Naive B cell (primary cell): Measurements from ENCODE around the gene CDC73. TPM values are rescaled to one million over a fixed set of nuclear protein-coding genes. Genes with fewer than 3 reads are reported as not detected.

ENCODE experiments used
- ATAC-seq, 2 donors: fragments of 150-1000 bp; cut with Tn5 transposase; 2 replicates each; pipeline ENCODE4 v1.10.0; 2021; ENCODE audit warnings: low read depth in 2 of 2, mild to moderate bottlenecking in 2 of 2, moderate library complexity in 2 of 2
- DNase-seq: peaks from one replicate; pipeline ENCODE4 v3.0.0; 2022
- H3K27ac Mint-ChIP-seq, 6 donors: one replicate each; pipeline ENCODE4 v1.8.0; 2020 to 2022; ENCODE audit warnings: mild to moderate bottlenecking in 6 of 6, mixed read lengths in 6 of 6, moderate library complexity in 5 of 6, inconsistent platforms in 2 of 6
- H3K27me3 Mint-ChIP-seq, 3 donors: one replicate each; pipeline ENCODE4 v1.8.0; 2021 to 2022; ENCODE audit warnings: mixed read lengths in 3 of 3, mild to moderate bottlenecking in 1 of 3
- H3K36me3 Mint-ChIP-seq, 2 donors: one replicate each; pipeline ENCODE4 v1.8.0; 2020 to 2022; ENCODE audit warnings: mixed read lengths in 2 of 2, inconsistent platforms in 1 of 2, mild to moderate bottlenecking in 1 of 2
- H3K4me1 Mint-ChIP-seq, 3 donors: one replicate each; pipeline ENCODE4 v1.8.0; 2020 to 2022; ENCODE audit warnings: mixed read lengths in 3 of 3, inconsistent platforms in 1 of 3, mild to moderate bottlenecking in 1 of 3, moderate library complexity in 1 of 3
- H3K4me3 Mint-ChIP-seq, 8 donors: one replicate each; pipeline ENCODE4 v1.8.0; 2020 to 2022; ENCODE audit warnings: mild to moderate bottlenecking in 8 of 8, mixed read lengths in 8 of 8, moderate library complexity in 8 of 8, inconsistent platforms in 2 of 8
- H3K9me3 Mint-ChIP-seq, 7 donors: one replicate each; pipeline ENCODE4 v1.8.0; 2020 to 2022; ENCODE audit warnings: mixed read lengths in 7 of 7, mild to moderate bottlenecking in 5 of 7, inconsistent platforms in 2 of 7, moderate library complexity in 1 of 7
- polyA plus RNA-seq, 6 donors: library from polyadenylated mRNA; unstranded; fragments of 300-500 nt; fragmentation: Illumina TruSeq; gene quantifications; one replicate each; pipeline ENCODE4 v1.2.3, GENCODE V29; 2021; ENCODE audit warnings: low read depth in 6 of 6

CDC73 gene
- polyA plus RNA-seq = 10 to 100 TPM; 49.0 to 78.3 (median 62.7) TPM

- H3K36me3 Mint-ChIP-seq = peaks cover 0 to 4% of the 10 kb centered on the region in 2 donors
- peaks cover 12 to 43% (median 36%) of the 10 kb centered on the region in 3 donors for H3K4me1 Mint-ChIP-seq
- H3K9me3 Mint-ChIP-seq = no peaks in the 10 kb centered on the region
- DNase-seq = peak; percentile 99
- no peaks in the 10 kb centered on the region for H3K27me3 Mint-ChIP-seq
- H3K4me3 Mint-ChIP-seq = peak within 1 kb of the TSS; percentile 87 to 99 (median 97)
- ATAC-seq = peak; percentile 86 to 89
- H3K27ac Mint-ChIP-seq = peak within 1 kb of the TSS; percentile 95 to 99 (median 98)
Measured at GRCh38 chr1:193121616-193122593, at the start of gene CDC73. Gene CDC73, plus strand, starts transcription at chr1:193122031. Its CDS starts 170 bp downstream, at chr1:193122201.

DNA sequence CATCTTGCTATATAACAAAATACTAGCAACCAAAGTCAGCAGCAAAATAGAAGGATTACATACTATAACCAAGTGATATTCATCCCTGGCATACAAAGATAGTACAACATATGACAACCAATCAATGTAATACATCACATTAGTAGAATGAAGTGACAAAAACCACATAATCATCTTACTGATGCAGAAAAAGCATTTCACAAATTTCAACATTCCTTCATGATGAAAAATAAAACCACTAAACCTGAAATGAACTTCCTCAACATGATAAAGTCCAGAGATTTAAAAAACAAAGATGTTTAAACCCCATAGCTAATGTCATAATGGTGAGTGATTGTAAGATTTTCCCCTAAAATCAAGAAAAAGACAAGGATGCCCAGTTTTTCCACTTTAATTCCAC, 43.8 kb upstream of the CDC73 start:
- ATAC-seq (no peak), DNase-seq (no peak)
- Mint-ChIP-seq H3K4me1 (no peaks in the 10 kb centered on the region), H3K36me3 (peaks cover 15 to 20% of the 10 kb centered on the region in 2 donors), H3K27me3 (no peaks in the 10 kb centered on the region), H3K4me3 (no peak overlapping the region), H3K9me3 (no peaks in the 10 kb centered on the region), H3K27ac (no peak overlapping the region)

GRCh38 chr1:193079187-193079586, 42.6 kb upstream of the CDC73 start:
- no peak for DNase-seq
- Mint-ChIP-seq H3K36me3 (peaks cover 15 to 23% of the 10 kb centered on the region in 2 donors), H3K4me3 (no peak overlapping the region), H3K27me3 (no peaks in the 10 kb centered on the region), H3K4me1 (no peaks in the 10 kb centered on the region), H3K9me3 (no peaks in the 10 kb centered on the region), H3K27ac (no peak overlapping the region)
- no peak for ATAC-seq

- Mint-ChIP-seq H3K27me3 (no peaks in the 10 kb centered on the region), H3K36me3 (peaks cover 7 to 18% of the 10 kb centered on the region in 2 donors), H3K27ac (peak overlapping the region in 1 of 6 donors; percentile 73), H3K4me3 (no peak overlapping the region), H3K4me1 (no peaks in the 10 kb centered on the region), H3K9me3 (no peaks in the 10 kb centered on the region)
- ATAC-seq (peak in 1 of 2 donors; percentile 43), DNase-seq (no peak)
Measured at GRCh38 chr1:193083365-193084088, 38.3 kb upstream of the CDC73 start.

GRCh38 chr1:193085263-193085662, 36.6 kb upstream of the CDC73 start:
- Mint-ChIP-seq H3K4me3 (no peak overlapping the region), H3K36me3 (peaks cover 7 to 14% of the 10 kb centered on the region in 2 donors), H3K9me3 (no peaks in the 10 kb centered on the region), H3K4me1 (no peaks in the 10 kb centered on the region), H3K27ac (peak overlapping the region in 1 of 6 donors; percentile 51), H3K27me3 (no peaks in the 10 kb centered on the region)
- ATAC-seq (no peak), DNase-seq (no peak)

GRCh38 chr1:193086342-193086741, 35.5 kb upstream of the CDC73 start:
- DNase-seq = no peak
- no peaks in the 10 kb centered on the region for H3K27me3 Mint-ChIP-seq
- no peaks in the 10 kb centered on the region for H3K4me1 Mint-ChIP-seq
- peak overlapping the region in 1 of 6 donors; percentile 61 for H3K27ac Mint-ChIP-seq
- no peaks in the 10 kb centered on the region for H3K9me3 Mint-ChIP-seq
- H3K4me3 Mint-ChIP-seq = no peak overlapping the region
- ATAC-seq = no peak
- H3K36me3 Mint-ChIP-seq = peaks cover 0 to 14% of the 10 kb centered on the region in 2 donors

GRCh38 chr1:193087893-193088292, 33.9 kb upstream of the CDC73 start:
- H3K27me3 Mint-ChIP-seq = no peaks in the 10 kb centered on the region
- H3K9me3 Mint-ChIP-seq = no peaks in the 10 kb centered on the region
- H3K4me1 Mint-ChIP-seq = no peaks in the 10 kb centered on the region
- peak overlapping the region in 1 of 6 donors; percentile 72 for H3K27ac Mint-ChIP-seq
- ATAC-seq (no peak), DNase-seq (no peak)
- H3K36me3 Mint-ChIP-seq = peaks cover 0 to 11% of the 10 kb centered on the region in 2 donors
- no peak overlapping the region for H3K4me3 Mint-ChIP-seq

GRCh38 chr1:193090865-193091264, 31.0 kb upstream of the CDC73 start:
- no peak for ATAC-seq
- no peak overlapping the region for H3K4me3 Mint-ChIP-seq
- no peak overlapping the region for H3K27ac Mint-ChIP-seq
- DNase-seq = no peak
- no peaks in the 10 kb centered on the region for H3K27me3 Mint-ChIP-seq
- H3K4me1 Mint-ChIP-seq = no peaks in the 10 kb centered on the region
- no peaks in the 10 kb centered on the region for H3K36me3 Mint-ChIP-seq
- no peaks in the 10 kb centered on the region for H3K9me3 Mint-ChIP-seq

DNA sequence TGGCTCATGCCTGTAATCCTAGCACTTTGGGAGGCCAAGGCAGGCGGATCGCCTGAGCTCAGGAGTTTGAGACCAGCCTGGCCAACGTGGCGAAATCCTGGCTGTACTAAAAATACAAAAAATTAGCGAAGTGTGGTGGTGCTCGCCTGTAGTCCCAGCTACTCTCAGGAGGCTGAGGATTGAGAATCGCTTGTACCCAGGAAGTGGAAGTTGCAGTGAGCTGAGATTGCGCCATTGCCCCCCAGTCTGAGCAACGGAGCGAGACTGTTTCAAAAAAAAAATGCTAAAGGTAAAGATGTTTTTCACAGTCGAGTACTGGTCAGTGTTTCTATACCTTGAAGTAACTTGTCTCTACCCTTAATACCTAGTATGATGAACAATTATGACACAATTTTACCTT, 27.7 kb upstream of the CDC73 start:
- Mint-ChIP-seq H3K9me3 (no peaks in the 10 kb centered on the region), H3K4me3 (no peak overlapping the region), H3K4me1 (no peaks in the 10 kb centered on the region), H3K27me3 (no peaks in the 10 kb centered on the region), H3K36me3 (peaks cover 0 to 6% of the 10 kb centered on the region in 2 donors), H3K27ac (no peak overlapping the region)
- DNase-seq (no peak), ATAC-seq (no peak)

DNA sequence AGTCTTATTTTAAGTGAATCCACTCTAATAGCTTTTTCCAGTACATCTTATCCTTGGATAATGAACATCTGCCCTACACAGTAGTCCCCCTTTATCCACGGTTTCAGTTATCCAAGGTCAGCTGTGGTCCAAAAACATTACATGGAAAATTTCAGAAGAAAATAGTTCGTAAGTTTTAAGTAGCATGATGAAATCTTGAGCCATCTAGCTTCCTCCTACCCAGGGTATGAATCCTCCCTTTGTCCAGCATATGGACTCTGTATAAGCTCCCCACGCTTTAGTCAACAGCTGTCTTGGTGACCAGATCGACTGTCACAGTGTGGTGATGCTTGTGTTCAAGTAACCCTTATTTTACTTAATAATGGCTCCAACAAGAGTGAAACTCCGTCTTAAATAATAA, 19.2 kb upstream of the CDC73 start:
- Mint-ChIP-seq H3K36me3 (peaks cover 0 to 6% of the 10 kb centered on the region in 2 donors), H3K4me1 (peaks cover 19 to 25% (median 20%) of the 10 kb centered on the region in 3 donors), H3K27ac (no peak overlapping the region), H3K27me3 (no peaks in the 10 kb centered on the region), H3K9me3 (no peaks in the 10 kb centered on the region), H3K4me3 (peak overlapping the region in 1 of 8 donors; percentile 95)
- ATAC-seq (no peak), DNase-seq (no peak)

DNA sequence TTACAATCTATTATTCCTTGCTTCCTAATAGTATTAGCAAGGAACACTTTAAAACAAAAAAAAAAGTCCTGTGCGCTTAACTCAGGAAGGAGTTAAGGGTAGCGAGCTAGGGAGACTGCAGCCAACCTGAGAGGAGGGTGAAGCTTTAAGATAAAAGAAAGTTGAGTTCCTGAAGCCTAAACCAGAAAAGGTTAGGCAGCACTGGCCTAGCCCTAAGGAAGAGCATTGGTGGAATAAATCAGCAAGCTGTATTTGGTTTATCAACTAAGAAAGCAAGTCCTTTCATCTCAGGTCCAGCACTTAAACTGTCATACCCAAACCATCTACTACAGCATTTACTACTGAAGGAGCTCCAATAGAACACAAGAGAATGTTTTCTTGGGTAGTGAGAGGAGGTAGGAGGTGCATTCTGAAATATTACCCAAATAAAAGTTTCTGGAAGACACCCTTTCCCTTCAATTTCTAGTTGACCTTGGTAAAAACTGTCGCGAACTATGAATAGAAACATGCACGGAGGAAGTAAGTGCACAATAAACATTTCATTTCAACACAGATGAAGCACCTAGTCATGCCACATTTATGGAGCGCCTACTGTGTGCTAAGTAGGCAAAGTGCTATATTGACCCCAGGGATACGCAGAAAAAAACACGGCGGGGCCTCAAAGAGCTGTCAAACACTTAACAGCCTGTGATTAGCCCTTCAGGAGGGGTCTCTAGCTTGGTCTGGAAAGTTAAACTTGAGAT, 17.9 kb upstream of the CDC73 start:
- peaks cover 19 to 25% (median 20%) of the 10 kb centered on the region in 3 donors for H3K4me1 Mint-ChIP-seq
- H3K9me3 Mint-ChIP-seq = no peaks in the 10 kb centered on the region
- ATAC-seq = no peak
- peaks cover 0 to 6% of the 10 kb centered on the region in 2 donors for H3K36me3 Mint-ChIP-seq
- peaks cover 0 to 4% (median 0%) of the 10 kb centered on the region in 3 donors for H3K27me3 Mint-ChIP-seq
- H3K4me3 Mint-ChIP-seq = peak overlapping the region; percentile 87 to 97 (median 95)
- H3K27ac Mint-ChIP-seq = peak overlapping the region in 1 of 6 donors; percentile 63
- DNase-seq = no peak

- DNase-seq (no peak), ATAC-seq (peak; percentile 35 to 41)
- Mint-ChIP-seq H3K4me1 (peaks cover 19 to 25% (median 20%) of the 10 kb centered on the region in 3 donors), H3K4me3 (peak overlapping the region; percentile 87 to 97 (median 95)), H3K27ac (peak overlapping the region in 4 of 6 donors; percentile 44 to 97 (median 70)), H3K27me3 (peaks cover 0 to 4% (median 0%) of the 10 kb centered on the region in 3 donors), H3K9me3 (no peaks in the 10 kb centered on the region), H3K36me3 (peaks cover 0 to 6% of the 10 kb centered on the region in 2 donors)
Measured at GRCh38 chr1:193104502-193104906, 17.3 kb upstream of the CDC73 start.
